Bronchial epithelial cell (primary cell): ENCODE results near the gene IL23R. TPM values are rescaled to one million over a fixed set of nuclear protein-coding genes. Genes with fewer than 3 reads are reported as not detected.

Experiments used
- DNase-seq: peaks from one replicate; pipeline ENCODE4 v3.0.0-alpha.2; 2010; ENCODE audit warnings: low read depth
- FAIRE-seq: peaks from 2 replicates; lab custom pipeline; 2011; peaks lifted over from hg19 to GRCh38; lab: Jason Lieb, UNC
- H3K27me3 ChIP-seq: 2 replicates; pipeline ENCODE4 v1.5.1; 2011; ENCODE audit warnings: low read length; ENCODE audit not compliant: control insufficient read depth, insufficient read depth
- H3K36me3 ChIP-seq: 2 replicates; pipeline ENCODE4 v1.5.1; 2011; ENCODE audit warnings: low read length; ENCODE audit not compliant: control insufficient read depth, insufficient read depth
- H3K4me3 ChIP-seq: 2 replicates; pipeline ENCODE4 v1.5.1; 2011; ENCODE audit warnings: mild to moderate bottlenecking, low read depth, low read length, control low read depth
- total RNA-seq: library from RNA; depleted of rRNA; stranded (reverse); fragments of >200 nt; gene quantifications from 2 replicates; pipeline ENCODE4 v1.2.1, GENCODE V29; 2014
- TF ChIP-seq, protein P1 (sequence below): IDR thresholded peaks from 2 replicates; pipeline ENCODE4 v1.5.1; 2011; ENCODE audit warnings: mild to moderate bottlenecking, moderate library complexity, low read length, control low read depth, inconsistent platforms; ENCODE audit not compliant: insufficient read depth, severe bottlenecking

Gene IL23R
- total RNA-seq, 1 donor from 2014 or later = not detected

DNA sequence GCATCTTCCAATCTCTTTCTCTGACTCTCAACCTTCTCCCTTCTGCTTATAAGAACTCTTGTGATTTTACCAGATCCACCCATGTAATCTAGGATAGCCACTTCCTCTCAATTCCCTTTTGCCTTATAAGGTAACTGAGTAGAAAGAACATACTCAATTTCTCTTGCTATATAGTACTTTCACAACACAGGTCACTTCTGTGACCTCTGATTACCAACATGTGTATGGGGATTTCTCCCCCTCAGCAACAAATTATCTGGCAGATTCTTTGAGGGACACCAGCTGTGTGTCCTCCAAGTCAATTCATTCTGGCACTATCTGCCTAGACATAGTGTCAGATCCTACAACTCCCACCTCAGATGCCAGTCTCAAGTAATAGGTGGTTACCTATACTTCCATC, 62.5 kb downstream of the IL23R start:
- FAIRE-seq (no peak), DNase-seq (no peak)
- Histone ChIP-seq H3K27me3 (no peaks in the 10 kb centered on the region), H3K4me3 (no peak overlapping the region), H3K36me3 (no peaks in the 10 kb centered on the region)
- TF ChIP-seq, protein P1, sequence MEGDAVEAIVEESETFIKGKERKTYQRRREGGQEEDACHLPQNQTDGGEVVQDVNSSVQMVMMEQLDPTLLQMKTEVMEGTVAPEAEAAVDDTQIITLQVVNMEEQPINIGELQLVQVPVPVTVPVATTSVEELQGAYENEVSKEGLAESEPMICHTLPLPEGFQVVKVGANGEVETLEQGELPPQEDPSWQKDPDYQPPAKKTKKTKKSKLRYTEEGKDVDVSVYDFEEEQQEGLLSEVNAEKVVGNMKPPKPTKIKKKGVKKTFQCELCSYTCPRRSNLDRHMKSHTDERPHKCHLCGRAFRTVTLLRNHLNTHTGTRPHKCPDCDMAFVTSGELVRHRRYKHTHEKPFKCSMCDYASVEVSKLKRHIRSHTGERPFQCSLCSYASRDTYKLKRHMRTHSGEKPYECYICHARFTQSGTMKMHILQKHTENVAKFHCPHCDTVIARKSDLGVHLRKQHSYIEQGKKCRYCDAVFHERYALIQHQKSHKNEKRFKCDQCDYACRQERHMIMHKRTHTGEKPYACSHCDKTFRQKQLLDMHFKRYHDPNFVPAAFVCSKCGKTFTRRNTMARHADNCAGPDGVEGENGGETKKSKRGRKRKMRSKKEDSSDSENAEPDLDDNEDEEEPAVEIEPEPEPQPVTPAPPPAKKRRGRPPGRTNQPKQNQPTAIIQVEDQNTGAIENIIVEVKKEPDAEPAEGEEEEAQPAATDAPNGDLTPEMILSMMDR = no peak

DNA sequence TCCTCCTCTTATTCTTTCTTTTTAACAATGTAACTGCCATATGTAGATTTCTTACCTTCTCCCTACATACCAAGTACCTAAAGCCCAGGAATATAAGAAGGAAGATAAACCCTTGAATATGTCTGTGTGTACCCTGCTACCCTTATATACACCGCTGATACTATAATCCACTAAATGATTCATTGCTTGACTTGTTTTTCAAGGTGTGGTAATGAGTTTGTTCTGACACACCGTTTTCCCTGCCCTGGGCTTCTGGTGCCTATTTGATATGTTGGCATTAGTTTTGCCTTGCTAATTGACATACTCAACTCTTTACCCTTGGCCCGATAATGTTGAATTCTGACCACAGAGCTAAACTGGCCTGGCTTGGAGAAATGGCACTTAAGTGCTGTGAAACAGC, 64.3 kb downstream of the IL23R start:
- Histone ChIP-seq H3K4me3 (no peak overlapping the region), H3K27me3 (no peaks in the 10 kb centered on the region), H3K36me3 (no peaks in the 10 kb centered on the region)
- FAIRE-seq = peak; percentile 7
- TF ChIP-seq, protein P1 = no peak
- DNase-seq = peak; percentile 93

DNA sequence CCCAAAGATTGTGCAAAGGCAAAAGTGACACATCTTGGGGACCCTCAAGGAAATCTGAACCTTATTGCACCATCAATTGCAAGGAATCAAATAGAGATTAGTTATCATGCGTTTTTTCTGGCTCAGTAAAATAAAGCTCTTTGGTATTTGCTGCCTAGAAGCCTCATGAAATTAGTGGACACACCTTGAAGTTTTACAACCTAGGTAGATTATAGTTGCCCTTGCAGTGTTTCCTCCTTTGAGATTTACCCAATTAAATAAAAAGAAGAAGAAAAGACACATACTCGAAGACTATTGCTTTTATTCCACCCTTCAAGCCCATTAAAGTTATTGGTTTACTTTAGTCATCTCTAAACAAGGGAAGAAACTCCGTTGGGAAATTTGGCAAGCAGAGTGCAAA, 70.0 kb downstream of the IL23R start:
- no peak for FAIRE-seq
- H3K27me3 ChIP-seq = no peaks in the 10 kb centered on the region

DNA sequence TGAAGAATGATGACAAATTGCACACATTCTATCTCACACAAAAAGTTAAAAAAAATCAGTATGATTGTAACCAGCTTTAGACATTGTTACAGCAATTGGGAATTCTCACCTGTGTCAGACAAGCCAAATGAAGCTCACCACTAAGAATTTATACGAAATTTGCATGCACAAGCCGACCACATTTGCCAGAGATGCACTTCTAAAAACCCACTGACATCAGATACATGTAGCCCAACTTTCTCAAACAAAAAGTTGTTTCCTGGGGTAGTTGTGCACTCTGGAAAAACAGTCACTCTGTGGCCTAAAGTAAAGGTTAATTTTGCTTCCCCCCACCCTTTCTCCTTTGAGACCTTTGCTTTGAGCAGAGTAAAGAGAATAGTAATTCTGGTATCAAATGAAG, 73.5 kb downstream of the IL23R start:
- no peaks in the 10 kb centered on the region for H3K36me3 ChIP-seq
- TF ChIP-seq, protein P1 = no peak
- no peak for DNase-seq
- H3K27me3 ChIP-seq = no peaks in the 10 kb centered on the region
- no peak for FAIRE-seq
- no peak overlapping the region for H3K4me3 ChIP-seq

More for the DNA sequence above, 70.0 kb downstream of the IL23R start:
- Histone ChIP-seq H3K36me3 (no peaks in the 10 kb centered on the region), H3K4me3 (no peak overlapping the region)
- TF ChIP-seq, protein P1 = no peak
- DNase-seq = no peak

DNA sequence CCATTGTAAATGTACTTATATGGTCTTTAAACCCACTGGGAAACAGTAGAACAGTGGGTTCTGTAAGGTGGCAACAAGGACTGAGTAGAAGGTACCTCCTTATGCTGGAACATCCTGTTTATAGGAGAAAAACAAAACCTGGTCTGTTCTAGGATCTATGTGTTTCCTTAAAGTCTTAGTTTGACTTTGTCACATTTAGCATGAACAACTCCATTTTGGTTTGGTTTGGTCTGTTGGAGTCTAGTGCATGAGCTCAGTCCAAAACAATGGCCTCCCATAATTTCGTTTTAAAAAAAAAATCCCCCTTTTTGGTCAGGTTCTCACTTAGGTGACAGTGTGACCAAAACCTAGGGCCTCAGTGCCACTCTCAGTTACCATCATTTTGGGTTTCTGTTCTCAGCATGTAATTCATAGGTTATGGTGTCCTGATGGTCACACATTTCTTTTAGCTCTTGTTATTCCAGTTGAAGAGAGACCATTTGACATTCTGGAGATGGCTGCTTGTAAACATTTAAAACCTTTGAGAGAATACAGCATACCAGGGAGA, 75.0 kb downstream of the IL23R start:
- Histone ChIP-seq H3K27me3 (no peaks in the 10 kb centered on the region), H3K36me3 (no peaks in the 10 kb centered on the region), H3K4me3 (no peak overlapping the region)
- TF ChIP-seq, protein P1 = no peak
- no peak for FAIRE-seq
- no peak for DNase-seq

DNA sequence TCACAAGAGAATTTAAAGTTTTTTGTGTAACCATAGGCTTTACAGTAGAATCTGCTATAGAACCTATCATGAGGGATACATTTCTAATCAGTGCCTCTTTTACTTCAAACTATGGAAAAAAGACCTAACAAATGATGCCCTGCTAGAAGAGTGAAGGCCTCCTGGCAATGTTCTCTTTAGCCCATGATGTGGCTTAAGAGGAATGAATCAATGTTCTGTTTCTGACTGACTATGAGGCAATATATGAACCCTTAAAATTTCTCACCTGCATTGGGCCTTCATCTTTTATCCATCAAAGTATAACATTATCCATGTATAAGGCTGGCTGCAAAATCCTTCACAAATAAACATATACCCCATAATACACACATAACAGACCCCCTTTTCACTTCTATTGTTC, 75.8 kb downstream of the IL23R start:
- DNase-seq (no peak), FAIRE-seq (no peak)
- H3K27me3 ChIP-seq = no peaks in the 10 kb centered on the region
- TF ChIP-seq, protein P1 = no peak
- H3K36me3 ChIP-seq = no peaks in the 10 kb centered on the region
- H3K4me3 ChIP-seq = no peak overlapping the region
